OCI-LY3 (cell line): ENCODE measurements around the gene SIGLEC6.

Experiments used
- H2AFZ ChIP-seq: fragments of 200-600, 300-600 bp; shearing (Covaris generic); 2 replicates; pipeline ENCODE4 v1.6.0; 2014; ENCODE audit warnings: antibody characterized with exemption, low read depth, low read length
- H3K27ac ChIP-seq: fragments of 200-600, 300-600 bp; sonication (generic); 2 replicates; pipeline ENCODE4 v1.5.1; 2014; ENCODE audit warnings: mild to moderate bottlenecking, low read length, moderate library complexity, mixed read lengths
- H3K27me3 ChIP-seq: fragments of 200-600, 300-600 bp; sonication (generic); 2 replicates; pipeline ENCODE4 v1.6.1; 2014; ENCODE audit warnings: low read depth, low read length, mixed read lengths
- H3K36me3 ChIP-seq: fragments of 200-600, 300-600 bp; sonication (generic); replicated peaks from 2 replicates; pipeline ENCODE3; 2014; ENCODE audit warnings: low read depth, low read length, mixed read lengths
- H3K4me1 ChIP-seq: fragments of 300-600, 200-600 bp; sonication (generic); 2 replicates; pipeline ENCODE4 v1.6.1; 2014; ENCODE audit warnings: low read length, mixed read lengths
- H3K4me2 ChIP-seq: fragments of 200-600, 300-600 bp; sonication (generic); 2 replicates; pipeline ENCODE4 v1.6.1; 2014; ENCODE audit warnings: low read length, mixed read lengths
- H3K4me3 ChIP-seq: fragments of 300-600, 200-600 bp; sonication (generic); 2 replicates; pipeline ENCODE4 v1.5.1; 2014; ENCODE audit warnings: antibody characterized with exemption, mild to moderate bottlenecking, low read length, moderate library complexity
- H3K79me2 ChIP-seq: fragments of 300-600, 200-600 bp; shearing (Covaris generic); 2 replicates; pipeline ENCODE4 v1.6.1; 2014; ENCODE audit warnings: mild to moderate bottlenecking, low read length, mixed read lengths
- H3K9ac ChIP-seq: fragments of 300-600, 200-600 bp; shearing (Covaris generic); 2 replicates; pipeline ENCODE4 v1.6.0; 2014; ENCODE audit warnings: mild to moderate bottlenecking, low read length, moderate library complexity
- H3K9me3 ChIP-seq: fragments of 200-600, 300-600 bp; shearing (Covaris generic); 2 replicates; pipeline ENCODE4 v1.6.1; 2014; ENCODE audit warnings: low read length, mixed read lengths; ENCODE audit not compliant: insufficient read depth
- H4K20me1 ChIP-seq: fragments of 200-600, 300-600 bp; sonication (generic); 2 replicates; pipeline ENCODE4 v1.6.1; 2016; ENCODE audit warnings: low read length, mixed read lengths; ENCODE audit not compliant: insufficient read depth
- EZH2phosphoT487 ChIP-seq: fragments of 200-600 bp; shearing (Covaris generic); IDR thresholded peaks from 2 replicates; pipeline ENCODE4 v1.6.1; 2018; ENCODE audit warnings: antibody characterized with exemption, mixed run types, low read depth
- TF ChIP-seq, protein P1 (sequence below): fragments of 200-600, 300-600 bp; sonication (generic); IDR thresholded peaks from 2 replicates; pipeline ENCODE4 v1.5.1; 2014; ENCODE audit warnings: antibody characterized with exemption, low read length, low read depth

The SIGLEC6 gene

DNA sequence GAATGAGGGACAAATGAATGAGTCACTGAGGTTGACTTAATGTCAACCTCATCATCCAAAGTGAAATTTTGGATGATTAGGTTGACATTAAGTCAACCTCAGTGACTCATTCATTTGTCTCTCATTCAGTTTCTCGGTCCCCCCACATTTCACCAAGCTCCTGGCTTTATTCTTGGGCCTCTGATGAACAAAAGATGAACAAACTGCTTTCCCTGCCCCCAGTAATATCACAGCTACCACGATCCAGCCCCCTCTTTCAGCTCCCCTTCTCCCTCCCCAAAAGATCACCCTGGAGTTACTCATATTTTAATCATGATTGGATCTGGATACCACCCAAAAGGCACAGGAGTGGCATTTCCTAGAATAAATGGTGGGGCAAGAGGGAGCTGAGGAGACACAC, 42.4 kb downstream of the SIGLEC6 start:
- no peak overlapping the region for H2AFZ ChIP-seq
- no peak overlapping the region for H3K9ac ChIP-seq
- H3K4me3 ChIP-seq = no peak overlapping the region
- no peaks in the 10 kb centered on the region for H3K4me1 ChIP-seq
- no peaks in the 10 kb centered on the region for H4K20me1 ChIP-seq
- TF ChIP-seq, protein P1, sequence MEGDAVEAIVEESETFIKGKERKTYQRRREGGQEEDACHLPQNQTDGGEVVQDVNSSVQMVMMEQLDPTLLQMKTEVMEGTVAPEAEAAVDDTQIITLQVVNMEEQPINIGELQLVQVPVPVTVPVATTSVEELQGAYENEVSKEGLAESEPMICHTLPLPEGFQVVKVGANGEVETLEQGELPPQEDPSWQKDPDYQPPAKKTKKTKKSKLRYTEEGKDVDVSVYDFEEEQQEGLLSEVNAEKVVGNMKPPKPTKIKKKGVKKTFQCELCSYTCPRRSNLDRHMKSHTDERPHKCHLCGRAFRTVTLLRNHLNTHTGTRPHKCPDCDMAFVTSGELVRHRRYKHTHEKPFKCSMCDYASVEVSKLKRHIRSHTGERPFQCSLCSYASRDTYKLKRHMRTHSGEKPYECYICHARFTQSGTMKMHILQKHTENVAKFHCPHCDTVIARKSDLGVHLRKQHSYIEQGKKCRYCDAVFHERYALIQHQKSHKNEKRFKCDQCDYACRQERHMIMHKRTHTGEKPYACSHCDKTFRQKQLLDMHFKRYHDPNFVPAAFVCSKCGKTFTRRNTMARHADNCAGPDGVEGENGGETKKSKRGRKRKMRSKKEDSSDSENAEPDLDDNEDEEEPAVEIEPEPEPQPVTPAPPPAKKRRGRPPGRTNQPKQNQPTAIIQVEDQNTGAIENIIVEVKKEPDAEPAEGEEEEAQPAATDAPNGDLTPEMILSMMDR = no peak
- no peak for TF ChIP-seq EZH2phosphoT487
- no peak overlapping the region for H3K4me2 ChIP-seq
- no peaks in the 10 kb centered on the region for H3K9me3 ChIP-seq
- no peaks in the 10 kb centered on the region for H3K79me2 ChIP-seq
- no peaks in the 10 kb centered on the region for H3K36me3 ChIP-seq
- peaks cover 37% of the 10 kb centered on the region for H3K27me3 ChIP-seq
- no peak overlapping the region for H3K27ac ChIP-seq

DNA sequence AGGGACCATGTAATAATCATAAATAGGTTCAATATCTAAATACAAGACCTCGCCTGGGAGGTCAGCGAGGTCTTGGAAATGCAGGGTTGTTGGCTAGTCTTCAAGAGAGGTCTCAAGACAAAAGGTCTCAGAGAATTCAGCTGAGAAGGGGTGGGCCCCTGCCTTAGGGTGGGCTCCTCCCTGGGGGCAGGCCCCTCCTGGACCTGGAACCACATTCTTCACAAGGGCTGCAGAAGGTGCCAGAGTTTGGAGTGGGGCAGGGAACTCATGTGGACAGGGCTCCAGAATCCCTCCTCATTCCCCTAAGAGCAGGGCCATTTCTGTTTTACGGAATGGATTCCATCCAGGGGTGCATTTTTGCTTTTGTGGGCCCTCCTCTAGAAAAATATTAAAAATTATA, 43.0 kb downstream of the SIGLEC6 start:
- Histone ChIP-seq H3K79me2 (no peaks in the 10 kb centered on the region), H4K20me1 (no peaks in the 10 kb centered on the region), H2AFZ (no peak overlapping the region), H3K9ac (no peak overlapping the region), H3K4me3 (no peak overlapping the region), H3K9me3 (no peaks in the 10 kb centered on the region), H3K27ac (no peak overlapping the region), H3K4me1 (no peaks in the 10 kb centered on the region), H3K4me2 (no peak overlapping the region), H3K27me3 (peaks cover 36% of the 10 kb centered on the region), H3K36me3 (no peaks in the 10 kb centered on the region)
- TF ChIP-seq EZH2phosphoT487 = no peak
- TF ChIP-seq, protein P1 = no peak

GRCh38 chr19:51485960-51486660, 45.4 kb downstream of the SIGLEC6 start:
- Histone ChIP-seq H3K4me3 (no peak overlapping the region), H3K4me1 (no peaks in the 10 kb centered on the region), H3K36me3 (no peaks in the 10 kb centered on the region), H3K27me3 (peaks cover 21% of the 10 kb centered on the region), H3K9ac (no peak overlapping the region), H4K20me1 (no peaks in the 10 kb centered on the region), H3K79me2 (no peaks in the 10 kb centered on the region), H2AFZ (no peak overlapping the region), H3K9me3 (no peaks in the 10 kb centered on the region), H3K27ac (no peak overlapping the region), H3K4me2 (no peak overlapping the region)
- TF ChIP-seq EZH2phosphoT487 = no peak
- TF ChIP-seq, protein P1 = no peak

DNA sequence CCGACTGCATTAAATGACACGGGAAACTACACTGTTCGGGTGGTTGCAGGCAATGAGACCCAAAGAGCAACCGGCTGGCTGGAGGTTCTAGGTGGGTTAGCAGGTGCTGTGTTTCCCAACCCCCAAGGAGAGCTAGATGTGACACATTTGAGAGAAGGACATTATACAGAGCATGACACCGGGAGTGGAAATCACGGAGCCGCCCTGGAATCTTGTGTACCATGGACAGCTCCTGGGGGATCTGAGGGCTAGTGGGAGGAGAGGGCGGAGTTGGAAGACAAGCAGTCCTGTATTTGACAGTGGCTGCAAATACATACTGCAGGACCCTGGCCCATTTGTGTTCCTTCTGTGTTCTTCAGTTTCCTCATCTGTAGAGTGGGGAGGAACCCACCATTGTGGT, 50.9 kb downstream of the SIGLEC6 start:
- peaks cover 38% of the 10 kb centered on the region for H3K27me3 ChIP-seq

More for the DNA sequence above, 50.9 kb downstream of the SIGLEC6 start:
- H3K9me3 ChIP-seq = 0 out of 2 replicates have a peak, but pooled peaks cover 4% of the 10 kb centered on the region
- no peak overlapping the region for H3K9ac ChIP-seq
- H3K27ac ChIP-seq = no peak overlapping the region
- no peaks in the 10 kb centered on the region for H3K36me3 ChIP-seq
- H3K79me2 ChIP-seq = no peaks in the 10 kb centered on the region
- H3K4me1 ChIP-seq = no peaks in the 10 kb centered on the region
- no peaks in the 10 kb centered on the region for H4K20me1 ChIP-seq
- no peak overlapping the region for H3K4me2 ChIP-seq
- no peak overlapping the region for H3K4me3 ChIP-seq
- TF ChIP-seq EZH2phosphoT487 = no peak
- TF ChIP-seq, protein P1 = no peak
- H2AFZ ChIP-seq = no peak overlapping the region
